Peyer's patch (tissue), 4 donors: ENCODE measurements around the gene GPC6.

Experiments used
- CTCF ChIP-seq, 6 experiments: fragments of 450-650 bp in 4 of 6; fragments of 200-600 bp in 2 of 6; sonication (generic) in 1 of 6; IDR thresholded peaks; one replicate each; pipeline ENCODE4 v1.5.1; 2017 to 2019; ENCODE audit warnings: antibody characterized with exemption in 6 of 6, mild to moderate bottlenecking in 3 of 6, moderate library complexity in 1 of 6
- POLR2A ChIP-seq, 2 donors: fragments of 450-650 bp; IDR thresholded peaks; one replicate each; pipeline ENCODE4 v1.5.1; 2017; ENCODE audit warnings: antibody characterized with exemption in 2 of 2, mild to moderate bottlenecking in 2 of 2, moderate library complexity in 2 of 2

GRCh38 chr13:93680329-93680728 lies 453.7 kb downstream of the GPC6 start:
- TF ChIP-seq CTCF (IDR thresholded peaks at IDR 0.05) (no peak), POLR2A (IDR thresholded peaks at IDR 0.05) (no peak)
